GM19240 (cell line): ENCODE data around the gene FHIP2A.
"Not testable (repeated sequence)": the region's sequence is repeated elsewhere in the genome, so short reads cannot be mapped to it uniquely, and the experiment has no call there.

Source experiments
- DNase-seq: peaks from one replicate; pipeline ENCODE4 v3.0.0; 2011; ENCODE audit warnings: low spot score; ENCODE audit not compliant: insufficient read length

Gene FHIP2A, protein sequence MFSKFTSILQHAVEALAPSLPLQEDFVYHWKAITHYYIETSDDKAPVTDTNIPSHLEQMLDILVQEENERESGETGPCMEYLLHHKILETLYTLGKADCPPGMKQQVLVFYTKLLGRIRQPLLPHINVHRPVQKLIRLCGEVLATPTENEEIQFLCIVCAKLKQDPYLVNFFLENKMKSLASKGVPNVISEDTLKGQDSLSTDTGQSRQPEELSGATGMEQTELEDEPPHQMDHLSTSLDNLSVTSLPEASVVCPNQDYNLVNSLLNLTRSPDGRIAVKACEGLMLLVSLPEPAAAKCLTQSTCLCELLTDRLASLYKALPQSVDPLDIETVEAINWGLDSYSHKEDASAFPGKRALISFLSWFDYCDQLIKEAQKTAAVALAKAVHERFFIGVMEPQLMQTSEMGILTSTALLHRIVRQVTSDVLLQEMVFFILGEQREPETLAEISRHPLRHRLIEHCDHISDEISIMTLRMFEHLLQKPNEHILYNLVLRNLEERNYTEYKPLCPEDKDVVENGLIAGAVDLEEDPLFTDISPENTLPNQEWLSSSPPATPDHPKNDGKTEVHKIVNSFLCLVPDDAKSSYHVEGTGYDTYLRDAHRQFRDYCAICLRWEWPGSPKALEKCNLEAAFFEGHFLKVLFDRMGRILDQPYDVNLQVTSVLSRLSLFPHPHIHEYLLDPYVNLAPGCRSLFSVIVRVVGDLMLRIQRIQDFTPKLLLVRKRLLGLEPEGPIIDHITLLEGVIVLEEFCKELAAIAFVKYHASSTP

DNA sequence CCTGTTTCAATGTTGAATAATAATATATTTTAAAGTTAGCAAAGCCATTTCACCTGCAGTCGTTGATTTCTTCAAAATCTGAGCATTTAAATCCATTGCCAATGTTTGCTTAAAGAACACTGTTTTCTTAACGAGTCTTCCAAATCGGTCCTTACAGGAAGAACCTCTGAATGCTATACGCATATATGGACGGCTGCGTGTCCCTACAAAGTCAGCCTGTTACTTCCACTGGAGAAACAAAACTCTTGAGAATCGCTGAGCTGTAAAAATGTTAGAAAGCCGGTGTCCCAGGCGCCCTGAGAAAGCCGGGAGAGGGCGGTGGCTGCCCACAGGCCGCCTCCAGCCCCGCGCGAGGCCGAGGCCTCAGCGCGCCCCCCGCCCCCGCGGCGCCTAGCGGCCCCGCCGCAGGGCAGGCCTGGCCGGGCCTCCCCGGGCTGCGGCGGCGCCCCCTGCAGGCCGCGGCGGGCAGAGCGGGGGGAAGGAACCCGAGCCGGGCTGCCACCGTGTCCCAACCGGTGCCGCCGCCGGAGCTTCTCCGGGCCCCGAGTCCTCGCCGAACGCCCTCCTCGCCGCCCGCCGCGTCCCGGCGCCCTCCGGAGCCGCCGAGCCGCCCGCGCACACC lies at the start of gene FHIP2A:
TSS of gene FHIP2A (plus strand) at position 488 of the 622 bp plus-strand sequence. CDS start 299 bp downstream, outside the sequence.
- peak; percentile 61 for DNase-seq

DNA sequence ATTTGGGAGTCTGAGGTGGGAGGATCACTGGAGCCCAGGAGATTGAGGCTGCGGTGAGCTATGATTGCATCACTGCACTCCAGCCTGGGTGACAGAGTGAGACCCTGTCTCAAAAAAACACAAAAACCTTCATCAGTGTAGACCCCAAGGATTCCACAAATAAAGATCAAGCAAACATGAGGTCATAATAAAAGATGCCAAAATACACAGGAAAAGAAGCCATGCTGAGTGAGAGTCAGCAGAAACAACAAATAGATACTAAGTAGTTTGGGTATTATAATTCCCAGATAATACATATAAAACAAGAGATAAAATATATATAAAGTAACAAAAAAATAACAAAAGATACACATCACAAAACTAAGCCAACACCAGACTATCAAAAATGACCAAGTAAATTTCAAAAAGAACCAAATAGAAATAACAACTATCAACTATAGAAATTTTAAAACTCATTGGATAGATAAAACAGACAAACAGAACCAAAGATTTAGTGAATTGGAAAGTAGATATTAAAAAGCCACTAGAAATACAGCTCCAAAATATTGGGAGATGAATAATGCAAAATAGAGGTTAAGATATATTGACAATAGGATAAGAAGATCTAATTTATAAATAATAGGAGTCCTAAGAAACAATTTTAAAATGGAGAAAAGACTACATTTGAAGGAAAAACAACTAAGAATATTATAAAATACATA lies 48.9 kb upstream of the FHIP2A start:
- DNase-seq, result no peak

DNA sequence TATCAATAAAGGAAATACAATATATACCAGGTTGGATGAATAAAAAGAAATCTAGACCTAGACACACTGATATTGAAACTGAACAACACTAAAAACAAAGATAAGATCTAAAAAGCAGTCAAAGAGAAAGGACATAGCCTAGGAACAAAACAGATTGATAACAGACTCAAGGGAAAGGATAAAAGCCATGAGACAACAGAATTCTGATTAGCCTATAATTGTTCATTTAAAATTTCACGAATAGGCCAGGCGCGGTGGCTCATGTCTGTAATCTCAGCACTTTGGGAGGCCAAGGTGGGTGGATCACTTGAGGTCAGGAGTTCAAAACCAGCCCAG lies 48.4 kb upstream of the FHIP2A start:
- DNase-seq, result no peak

DNA sequence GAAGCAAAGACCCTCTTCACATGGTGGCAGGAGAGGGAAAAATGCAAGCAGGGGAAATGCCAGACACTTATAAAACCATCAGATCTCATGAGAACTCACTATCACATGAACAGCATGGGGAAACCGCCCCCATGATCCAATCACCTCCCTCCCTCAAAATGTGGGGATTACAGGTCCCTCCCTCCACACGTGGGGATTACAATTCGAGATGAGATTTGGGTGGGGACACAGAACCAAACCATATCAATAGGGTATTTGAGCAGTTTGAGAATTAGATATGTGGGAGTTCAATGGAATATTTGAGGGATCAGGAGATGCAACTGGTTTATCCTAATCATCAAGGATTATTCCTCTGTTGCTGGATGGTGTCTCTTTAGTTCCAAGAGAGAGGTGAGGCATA lies 46.5 kb upstream of the FHIP2A start:
- DNase-seq, result not testable (repeated sequence)

DNA sequence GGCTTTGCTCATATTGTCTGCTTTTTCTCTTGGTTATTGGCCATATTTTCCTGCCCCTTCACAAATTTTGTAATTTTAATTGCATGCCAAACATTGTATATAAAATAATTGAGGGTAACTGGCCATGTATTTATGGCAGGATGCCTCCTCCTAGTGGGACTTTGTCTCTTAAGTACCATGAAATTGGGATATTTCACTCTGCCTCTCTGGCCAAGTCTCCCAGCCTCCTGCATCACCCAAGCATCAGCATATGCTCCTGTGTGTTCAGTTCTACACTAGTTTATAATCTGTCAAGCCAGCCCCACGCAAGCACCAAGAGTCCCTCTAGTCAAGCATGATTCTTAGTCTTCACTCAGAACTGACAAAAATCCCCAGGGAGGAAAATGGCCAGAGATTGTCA lies 44.2 kb upstream of the FHIP2A start:
- no peak for DNase-seq

DNA sequence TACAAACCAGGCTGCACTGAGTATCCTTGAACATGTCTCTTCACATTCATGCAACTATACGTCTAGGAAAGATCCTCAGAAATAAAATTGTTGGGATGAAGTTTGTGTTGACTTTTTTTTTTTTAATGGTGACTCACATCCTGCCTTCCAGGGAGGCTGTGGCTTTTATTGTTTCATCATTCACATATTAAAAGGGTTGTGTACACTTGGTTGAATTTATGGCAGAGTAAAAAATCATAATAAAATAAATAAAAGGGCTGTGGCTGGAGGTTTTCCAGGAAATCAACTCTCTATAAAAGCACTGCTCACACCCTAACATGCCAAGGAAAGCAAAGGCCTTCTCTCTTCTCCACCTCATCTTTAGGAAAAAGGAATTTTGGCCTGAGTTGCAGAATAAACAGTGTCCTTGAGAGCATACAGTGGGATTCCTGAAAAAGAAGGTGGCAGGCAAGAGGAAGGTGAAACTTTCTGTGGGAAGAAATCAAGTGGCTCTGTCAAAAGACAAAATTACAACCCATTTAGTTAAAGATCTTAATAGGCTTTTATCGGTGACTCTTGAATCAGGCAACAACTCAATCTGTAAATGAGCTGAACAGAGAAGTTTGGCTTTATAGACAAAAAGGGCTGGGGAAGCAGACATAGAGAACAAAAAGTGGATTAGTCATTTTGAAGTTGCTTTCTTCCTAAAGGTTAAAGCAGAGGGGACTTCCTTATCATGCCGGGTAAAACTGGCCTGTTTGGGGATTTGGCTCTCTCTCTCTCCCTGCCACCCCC lies 41.6 kb upstream of the FHIP2A start:
- DNase-seq, result no peak

DNA sequence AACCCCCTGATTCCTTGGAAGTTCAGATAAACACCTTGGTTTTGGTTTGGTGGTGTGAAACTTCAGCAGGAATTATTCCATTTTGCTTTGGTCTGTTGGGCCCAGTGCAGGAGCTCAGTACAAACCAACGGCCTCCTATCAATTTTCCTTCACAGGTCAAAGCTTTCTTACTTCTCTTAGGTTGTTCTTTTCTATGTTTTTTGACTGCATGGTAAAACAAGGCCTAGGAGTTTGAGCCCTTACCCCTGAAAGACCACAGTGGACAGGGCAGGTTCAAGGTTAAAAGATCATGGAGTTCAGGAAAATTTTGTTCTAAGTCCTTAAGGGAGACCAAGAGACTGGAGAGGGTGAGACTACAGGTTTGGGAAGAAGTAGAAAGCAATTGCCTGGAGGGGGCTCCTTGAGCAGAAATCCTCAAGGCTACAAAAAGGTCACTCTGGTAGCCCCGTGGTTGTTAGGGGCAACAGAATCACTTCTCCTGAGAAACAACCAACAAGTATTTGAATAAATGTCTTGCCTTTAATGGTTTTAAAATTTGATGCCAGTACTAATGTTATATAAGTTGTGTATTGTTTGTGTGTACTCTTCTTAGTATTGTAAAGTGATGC lies 40.9 kb upstream of the FHIP2A start:
- DNase-seq, result no peak

DNA sequence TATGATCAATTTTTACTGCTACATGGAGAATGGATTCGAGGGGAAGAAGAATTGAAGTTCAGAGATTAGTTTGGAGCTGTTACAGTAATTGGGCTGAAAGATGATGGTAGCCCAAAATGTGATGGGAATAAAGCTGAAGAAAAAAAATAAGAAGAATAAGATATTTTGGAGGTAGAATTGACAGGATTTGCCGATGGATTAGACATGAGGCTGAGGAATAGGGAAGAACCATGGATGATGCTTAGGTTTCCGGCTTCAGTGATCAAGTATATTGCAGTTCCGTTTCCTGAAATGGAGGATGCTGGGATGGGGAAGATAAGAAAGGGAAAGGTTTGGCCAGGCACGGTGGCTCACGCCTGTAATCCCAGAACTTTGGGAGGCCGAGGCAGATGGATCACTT lies 38.9 kb upstream of the FHIP2A start:
- DNase-seq, result no peak

DNA sequence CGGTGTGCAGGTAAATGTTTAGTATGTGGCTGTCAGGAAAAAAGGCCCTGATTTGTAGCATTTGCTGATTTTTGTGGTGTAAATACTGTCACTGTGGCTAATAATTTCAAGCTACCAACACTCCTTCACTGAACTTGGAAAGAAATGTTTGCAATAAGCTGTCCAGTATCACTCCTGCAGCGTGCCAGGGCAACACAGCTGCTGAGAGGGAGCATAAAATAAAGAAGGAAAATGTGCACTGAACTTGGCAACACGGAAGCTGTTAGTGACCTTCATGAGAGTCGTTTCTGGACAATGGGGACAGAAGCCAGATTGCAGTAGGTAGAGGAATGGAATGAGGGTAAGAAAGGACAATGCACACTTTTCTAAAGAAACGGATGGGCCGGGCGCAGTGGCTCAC lies 37.9 kb upstream of the FHIP2A start:
- no peak for DNase-seq

DNA sequence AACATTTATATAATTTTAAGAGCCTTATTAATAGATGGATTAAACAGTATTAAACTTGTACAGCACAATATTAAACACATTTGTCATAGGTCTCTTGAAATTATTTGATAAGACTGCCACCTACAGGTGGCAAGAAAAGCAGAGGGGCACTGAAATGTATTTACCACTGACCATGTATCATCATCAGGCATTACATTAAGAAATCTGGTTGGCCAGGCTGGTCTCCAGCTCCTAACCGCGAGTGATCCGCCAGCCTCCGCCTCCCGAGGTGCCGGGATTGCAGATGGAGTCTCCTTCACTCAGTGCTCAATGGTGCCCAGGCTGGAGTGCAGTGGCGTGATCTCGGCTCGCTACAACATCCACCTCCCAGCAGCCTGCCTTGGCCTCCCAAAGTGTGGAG lies 35.1 kb upstream of the FHIP2A start:
- not testable (repeated sequence) for DNase-seq

DNA sequence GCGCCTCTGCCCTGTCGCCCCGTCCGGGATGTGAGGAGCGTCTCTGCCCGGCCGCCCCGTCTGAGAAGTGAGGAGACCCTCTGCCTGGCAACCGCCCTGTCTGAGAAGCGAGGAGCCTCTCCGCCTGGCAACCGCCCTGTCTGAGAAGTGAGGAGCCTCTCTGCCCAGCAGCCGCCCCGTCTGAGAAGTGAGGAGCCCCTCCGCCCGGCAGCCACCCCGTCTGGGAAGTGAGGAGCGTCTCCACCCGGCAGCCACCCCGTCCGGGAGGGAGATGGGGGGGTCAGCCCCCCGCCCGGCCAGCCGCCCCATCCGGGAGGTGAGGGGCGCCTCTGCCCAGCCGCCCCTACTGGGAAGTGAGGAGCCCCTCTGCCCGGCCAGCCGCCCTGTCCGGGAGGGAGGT lies 34.4 kb upstream of the FHIP2A start:
- DNase-seq, result not testable (repeated sequence)

DNA sequence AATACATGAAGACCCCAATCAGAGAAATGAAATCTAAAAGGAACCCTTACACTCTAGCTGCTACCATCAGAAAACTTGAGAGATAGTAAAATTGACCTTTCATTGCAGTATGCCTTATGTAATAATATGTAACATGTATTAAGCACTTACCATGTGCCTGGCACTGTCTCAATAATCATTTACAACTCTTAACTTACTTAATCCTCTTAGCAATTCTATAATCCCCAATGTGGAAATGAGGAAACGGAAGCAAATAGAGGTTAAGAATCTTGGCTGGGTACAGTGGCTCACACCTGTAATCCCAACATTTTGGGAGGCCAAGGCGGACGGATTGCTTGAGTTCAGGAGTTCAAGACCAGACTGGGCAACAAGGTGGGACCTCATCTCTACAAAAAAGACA lies 29.8 kb upstream of the FHIP2A start:
- no peak for DNase-seq

DNA sequence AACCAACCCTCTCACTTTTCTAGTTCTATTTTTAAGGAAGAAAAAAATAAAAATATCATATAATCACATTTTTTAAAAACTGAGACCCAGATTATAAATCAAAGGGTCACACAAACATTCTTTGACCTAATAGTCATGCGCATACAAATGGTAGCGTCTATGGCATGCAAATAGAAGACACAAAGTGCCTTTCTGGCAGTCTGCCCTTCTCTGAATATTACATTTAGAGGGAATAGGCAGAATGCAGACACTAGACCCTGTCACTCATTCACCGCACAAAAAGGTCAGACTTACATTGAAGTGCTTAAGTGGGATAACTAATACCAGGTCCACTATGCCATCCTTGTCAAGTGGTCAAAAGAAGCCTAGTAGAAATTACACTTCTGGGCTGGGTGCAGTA lies 26.5 kb upstream of the FHIP2A start:
- DNase-seq, result no peak

DNA sequence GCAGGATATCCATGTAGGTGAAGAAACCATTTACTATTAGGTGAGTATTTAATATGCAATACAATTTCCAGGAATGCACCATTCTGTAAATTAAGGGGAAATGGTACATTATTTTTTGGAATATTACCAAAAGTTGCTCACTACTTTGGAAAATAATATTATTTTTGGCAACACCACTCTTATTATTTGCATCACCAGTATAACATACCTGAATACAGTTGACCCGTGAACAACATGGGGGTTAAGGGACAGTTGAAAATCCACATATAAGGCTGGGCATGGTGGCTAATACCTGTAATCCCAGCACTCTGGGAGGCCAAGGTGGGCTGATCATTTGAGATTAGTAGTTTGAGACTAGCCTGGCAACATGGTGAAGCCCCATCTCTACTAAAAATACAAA lies 21.2 kb upstream of the FHIP2A start:
- no peak for DNase-seq

DNA sequence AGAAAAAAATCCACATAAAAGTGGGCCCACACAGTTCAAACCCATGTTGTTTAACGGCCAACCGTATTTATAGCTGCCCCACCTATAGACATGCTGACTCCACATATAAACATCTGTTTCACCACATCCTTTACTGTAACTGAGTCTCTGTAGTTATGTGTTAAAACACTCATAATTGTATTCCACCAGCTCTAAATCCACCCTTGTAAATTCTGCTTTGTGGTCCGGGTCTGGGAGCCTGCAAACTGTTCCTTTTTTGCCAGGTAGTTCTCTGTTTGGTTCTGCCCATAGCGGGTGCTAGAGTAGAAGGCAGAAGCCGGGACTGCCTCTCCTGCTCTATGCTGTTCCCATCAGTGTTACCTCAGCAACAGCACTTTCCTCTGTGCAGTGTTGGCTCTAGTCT lies 20.2 kb upstream of the FHIP2A start:
- no peak for DNase-seq

DNA sequence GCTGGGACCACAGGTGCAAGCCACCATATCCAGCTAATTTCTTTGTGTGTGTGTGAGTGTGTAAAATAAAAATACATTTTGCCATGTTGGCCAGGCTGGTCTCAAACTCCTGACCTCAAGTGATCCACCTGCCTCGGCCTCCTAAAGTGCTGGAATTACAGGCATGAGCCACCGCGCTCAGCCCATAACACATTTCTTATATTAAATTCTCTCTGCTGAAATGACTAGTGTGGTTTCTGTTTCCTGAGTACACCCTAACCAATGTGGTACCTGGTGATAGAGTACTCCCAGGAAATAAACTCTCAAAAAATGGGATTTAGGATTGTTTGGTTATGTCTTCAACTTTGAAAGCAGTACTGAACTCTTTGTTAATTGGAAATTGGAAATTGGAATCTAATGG lies 19.4 kb upstream of the FHIP2A start:
- DNase-seq, result no peak

DNA sequence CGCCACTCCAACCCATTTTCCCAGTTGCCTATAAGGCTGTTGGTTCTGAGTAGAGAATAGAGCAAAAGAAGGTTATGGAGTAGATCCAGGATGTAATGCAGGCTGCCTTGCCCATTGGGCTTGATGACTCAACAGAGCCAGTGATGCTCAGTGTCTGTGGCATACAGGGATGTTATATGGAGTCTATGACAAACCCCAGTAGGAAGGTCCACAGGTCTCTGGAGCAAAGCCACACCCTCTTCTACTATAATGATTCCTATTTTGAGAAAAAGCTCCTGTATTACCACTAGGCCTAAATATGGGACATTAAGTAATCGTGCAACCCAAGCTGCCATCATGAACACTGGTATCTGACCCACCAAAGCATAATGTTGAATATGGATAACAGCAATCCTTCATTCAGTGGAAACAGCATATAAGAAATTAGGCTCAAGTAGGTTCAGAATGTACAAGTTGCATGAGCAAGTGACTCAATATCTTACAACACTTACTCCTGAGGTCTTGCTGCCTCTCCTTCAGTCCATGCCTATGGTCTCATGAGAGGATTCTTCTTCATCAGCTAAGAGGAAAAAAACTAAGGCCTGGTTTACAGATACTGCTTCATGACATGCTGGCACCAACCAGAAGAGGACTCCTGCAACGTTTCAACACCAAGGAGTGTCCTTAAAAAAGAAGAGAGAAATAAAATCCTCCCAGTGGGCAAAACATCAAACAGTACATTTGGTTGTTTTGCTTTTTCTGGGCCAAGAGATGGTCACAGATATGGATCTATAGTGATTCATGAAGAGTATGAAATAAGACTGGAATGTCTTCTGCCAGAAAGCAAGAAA lies 14.8 kb upstream of the FHIP2A start:
- no peak for DNase-seq

DNA sequence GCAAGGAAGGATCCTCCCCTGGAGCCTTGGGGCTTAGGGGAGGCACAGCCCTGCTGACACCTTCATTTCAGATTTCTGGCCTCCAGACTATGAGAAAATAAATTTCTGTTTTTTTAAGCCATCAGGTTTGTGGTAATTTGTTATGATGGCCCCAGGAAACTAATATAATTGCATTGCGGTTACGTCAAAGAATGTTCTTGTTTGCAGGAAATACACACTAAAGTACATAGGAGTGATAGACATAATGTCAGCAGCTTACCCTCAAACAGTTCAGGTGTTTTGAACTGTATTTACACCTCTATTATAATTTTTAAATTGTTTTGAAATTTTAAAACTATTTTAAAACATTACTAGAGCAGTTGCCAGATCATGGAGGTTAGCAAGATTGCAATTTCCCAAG lies 12.6 kb upstream of the FHIP2A start:
- DNase-seq, result no peak

DNA sequence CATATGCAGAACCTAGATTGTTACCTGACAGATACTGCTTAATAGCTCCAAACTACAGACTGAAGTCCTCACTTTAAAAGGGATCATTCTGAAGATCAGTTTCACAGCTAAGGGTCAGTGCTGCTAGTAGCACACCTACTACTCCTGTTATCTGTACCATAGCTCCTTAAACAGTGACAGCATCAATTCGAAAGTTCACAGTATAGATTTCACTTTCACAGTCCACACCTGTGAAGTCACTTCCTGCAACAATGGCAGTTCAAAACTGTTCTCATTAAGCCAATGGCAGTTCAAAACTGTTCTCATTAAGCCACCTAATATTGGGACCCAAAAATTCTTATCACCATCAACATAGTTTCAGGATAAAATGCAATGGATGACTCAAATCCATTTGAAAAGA lies 10.7 kb upstream of the FHIP2A start:
- DNase-seq, result peak; percentile 43

DNA sequence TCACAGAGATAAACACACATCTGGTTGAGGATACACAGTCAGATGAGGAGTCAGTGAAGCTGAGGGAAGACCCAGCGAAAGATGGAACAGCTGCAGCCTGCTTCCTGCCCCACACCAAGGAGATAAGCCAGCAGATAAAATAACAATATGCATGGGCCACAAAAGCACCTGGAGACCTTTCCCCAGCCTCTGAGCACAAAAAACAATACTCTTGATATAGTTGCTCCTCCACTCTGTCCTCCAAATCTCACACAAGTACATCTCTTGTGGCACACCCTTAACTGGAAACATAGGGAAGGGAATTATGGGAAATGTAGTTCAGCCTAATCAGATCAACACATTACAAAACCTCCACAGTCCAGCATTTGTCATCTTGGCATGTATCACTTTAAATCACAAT lies 9.7 kb upstream of the FHIP2A start:
- no peak for DNase-seq
